HG02798 (cell line): ENCODE measurements around the gene THBD.
"Not testable (repeated sequence)": the region's sequence is repeated elsewhere in the genome, so short reads cannot be mapped to it uniquely, and the experiment has no call there.

Experiments used
- ATAC-seq: cut with Tn5 transposase; IDR thresholded peaks from one replicate; pipeline ENCODE4 v1.9.1; 2021; ENCODE audit warnings: mild to moderate bottlenecking; ENCODE audit not compliant: unreplicated experiment, poor library complexity

THBD gene

GRCh38 chr20:23039136-23039875 is 10.2 kb downstream of the THBD start:
- ATAC-seq: no peak

GRCh38 chr20:23037017-23037481 is 12.4 kb downstream of the THBD start:
- no peak for ATAC-seq

- ATAC-seq: no peak
Observed at GRCh38 chr20:23036371-23036770, 13.1 kb downstream of the THBD start.

GRCh38 chr20:23035731-23036130 is 13.7 kb downstream of the THBD start:
- ATAC-seq: no peak

- no peak for ATAC-seq
Observed at GRCh38 chr20:23034721-23035671, 14.5 kb downstream of the THBD start, which contains the start of gene SSTR4. TSS of gene SSTR4 (plus strand) at chr20:23035312. CDS start at chr20:23035484, 172 bp downstream.

GRCh38 chr20:23033918-23034317 is 15.6 kb downstream of the THBD start:
- ATAC-seq: no peak

- ATAC-seq: no peak
Observed at GRCh38 chr20:23032750-23033078, 16.8 kb downstream of the THBD start.

GRCh38 chr20:23032056-23032749 is 17.3 kb downstream of the THBD start:
- ATAC-seq: no peak

- ATAC-seq: no peak
Observed at GRCh38 chr20:23031346-23031745, 18.1 kb downstream of the THBD start.

- no peak for ATAC-seq
Observed at GRCh38 chr20:23029324-23029723, 20.1 kb downstream of the THBD start.

GRCh38 chr20:23028392-23028791 is 21.1 kb downstream of the THBD start:
- ATAC-seq: no peak

GRCh38 chr20:23027721-23028120 is 21.8 kb downstream of the THBD start:
- ATAC-seq: no peak

- ATAC-seq: not testable (repeated sequence)
Observed at GRCh38 chr20:23025503-23025902, 24.0 kb downstream of the THBD start.

- no peak for ATAC-seq
Observed at GRCh38 chr20:23024701-23025100, 24.8 kb downstream of the THBD start.

GRCh38 chr20:23023621-23024177 is 25.8 kb downstream of the THBD start:
- ATAC-seq: no peak

- no peak for ATAC-seq
Observed at GRCh38 chr20:23022849-23023248, 26.6 kb downstream of the THBD start.

GRCh38 chr20:23021951-23022350 is 27.5 kb downstream of the THBD start:
- ATAC-seq: no peak

- no peak for ATAC-seq
Observed at GRCh38 chr20:23021541-23021940, 27.9 kb downstream of the THBD start.

GRCh38 chr20:23020230-23021018 is 29.0 kb downstream of the THBD start:
- ATAC-seq: no peak

GRCh38 chr20:23019403-23019802 is 30.1 kb downstream of the THBD start:
- ATAC-seq: no peak
